ENCODE data around the gene FAM210B.

FAM210B gene

DNA sequence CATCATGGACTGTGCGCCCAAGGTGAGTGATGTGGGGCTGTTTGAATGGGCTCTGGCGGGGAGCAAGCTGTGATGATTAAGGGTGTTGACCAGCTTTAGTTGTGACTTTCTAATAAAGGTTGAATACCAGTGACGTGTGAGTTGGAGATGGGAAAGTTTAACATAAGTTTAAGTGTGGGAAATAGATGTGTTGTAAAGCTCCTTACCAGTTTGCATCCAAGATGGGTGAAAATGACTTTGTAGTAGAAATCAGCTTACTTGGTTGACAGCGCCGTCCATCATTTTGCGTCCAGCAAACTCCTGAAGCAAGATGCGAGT is 53.7 kb downstream of the FAM210B start:
- TF ChIP-seq, protein P1, sequence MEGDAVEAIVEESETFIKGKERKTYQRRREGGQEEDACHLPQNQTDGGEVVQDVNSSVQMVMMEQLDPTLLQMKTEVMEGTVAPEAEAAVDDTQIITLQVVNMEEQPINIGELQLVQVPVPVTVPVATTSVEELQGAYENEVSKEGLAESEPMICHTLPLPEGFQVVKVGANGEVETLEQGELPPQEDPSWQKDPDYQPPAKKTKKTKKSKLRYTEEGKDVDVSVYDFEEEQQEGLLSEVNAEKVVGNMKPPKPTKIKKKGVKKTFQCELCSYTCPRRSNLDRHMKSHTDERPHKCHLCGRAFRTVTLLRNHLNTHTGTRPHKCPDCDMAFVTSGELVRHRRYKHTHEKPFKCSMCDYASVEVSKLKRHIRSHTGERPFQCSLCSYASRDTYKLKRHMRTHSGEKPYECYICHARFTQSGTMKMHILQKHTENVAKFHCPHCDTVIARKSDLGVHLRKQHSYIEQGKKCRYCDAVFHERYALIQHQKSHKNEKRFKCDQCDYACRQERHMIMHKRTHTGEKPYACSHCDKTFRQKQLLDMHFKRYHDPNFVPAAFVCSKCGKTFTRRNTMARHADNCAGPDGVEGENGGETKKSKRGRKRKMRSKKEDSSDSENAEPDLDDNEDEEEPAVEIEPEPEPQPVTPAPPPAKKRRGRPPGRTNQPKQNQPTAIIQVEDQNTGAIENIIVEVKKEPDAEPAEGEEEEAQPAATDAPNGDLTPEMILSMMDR (IDR thresholded peaks at IDR 0.05) = no peak

DNA sequence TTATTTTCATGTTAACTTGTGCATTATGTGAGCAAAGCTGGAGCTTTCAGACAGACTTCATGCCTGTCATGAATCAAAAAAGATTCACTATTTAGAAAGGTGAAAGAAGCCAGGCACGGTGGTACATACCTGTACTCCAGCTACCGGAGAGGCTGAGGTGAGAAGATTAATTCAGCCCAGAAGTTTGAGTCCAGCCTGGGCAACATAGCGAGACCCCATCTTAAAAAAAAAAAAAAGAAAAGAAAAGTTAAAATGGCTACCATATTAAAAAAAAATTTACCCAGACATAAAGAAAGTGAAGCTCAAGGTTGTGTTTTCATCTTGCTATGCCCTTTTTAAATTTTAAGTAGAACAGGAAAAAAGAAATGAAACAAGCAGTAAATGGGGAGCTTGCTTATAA is 54.2 kb downstream of the FAM210B start:
- TF ChIP-seq, protein P1 (IDR thresholded peaks at IDR 0.05) = no peak

DNA sequence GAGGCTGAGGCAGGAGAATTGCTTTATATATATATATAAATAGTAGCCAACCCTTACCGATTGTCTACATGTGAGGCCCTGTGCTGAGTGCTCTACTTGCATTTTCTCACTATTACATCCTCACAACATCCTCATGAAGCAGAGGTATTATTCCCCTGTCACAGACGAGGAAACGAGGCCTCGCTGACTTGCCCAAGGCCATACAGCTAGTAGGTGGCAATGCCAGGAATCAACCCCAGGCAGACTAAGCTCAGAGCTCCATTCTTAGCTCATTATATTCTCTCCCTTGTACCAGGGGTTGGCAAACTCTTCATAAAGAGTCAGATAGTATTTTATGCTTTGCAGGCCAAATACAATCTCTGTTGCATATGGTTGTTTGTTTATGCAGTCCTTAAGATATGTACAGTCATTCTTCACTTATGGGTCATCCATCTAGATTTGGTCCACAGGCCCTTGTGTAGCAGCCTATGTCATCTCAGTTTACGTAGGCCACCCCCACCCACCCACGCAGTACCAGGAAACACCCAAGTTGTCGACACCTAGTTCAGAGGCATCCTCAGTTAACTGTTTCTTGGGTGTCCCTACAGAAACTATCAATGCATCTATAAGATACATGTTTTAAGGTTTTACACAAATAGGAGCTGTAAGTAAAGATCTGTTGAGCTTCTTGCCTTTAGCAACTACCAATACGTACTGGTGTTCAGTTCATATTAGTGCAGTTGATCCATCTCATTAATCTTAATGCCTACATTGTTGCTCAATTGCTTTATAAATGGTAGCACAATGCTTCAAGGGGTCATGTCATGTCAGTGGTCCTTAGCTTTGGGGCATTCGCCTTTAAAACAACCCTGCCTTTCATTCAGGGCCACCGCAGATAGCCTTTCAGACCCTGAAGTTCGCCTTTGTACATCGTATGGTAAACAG is 56.3 kb downstream of the FAM210B start:
- TF ChIP-seq, protein P1 (IDR thresholded peaks at IDR 0.05) = no peak

DNA sequence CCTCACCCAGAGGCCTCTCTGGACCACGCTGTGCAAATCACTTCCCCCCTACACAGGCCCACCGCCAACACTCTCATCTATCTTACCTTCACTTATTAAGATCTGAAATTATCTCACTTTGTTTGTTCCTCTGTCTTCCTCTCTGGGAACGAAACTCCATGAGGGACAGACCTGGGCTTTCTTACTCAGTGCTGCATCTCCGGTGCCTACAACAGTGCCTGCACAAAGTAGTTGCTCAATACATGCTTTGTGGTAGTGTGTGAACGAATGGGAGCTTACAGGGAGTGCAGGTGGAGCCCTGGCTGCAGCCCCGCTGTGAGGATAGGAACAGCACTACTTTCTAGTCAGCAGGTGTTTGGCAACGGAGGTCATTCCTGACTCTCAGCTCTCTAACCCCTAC is 58.6 kb downstream of the FAM210B start:
- TF ChIP-seq, protein P1 (IDR thresholded peaks at IDR 0.05) = no peak

DNA sequence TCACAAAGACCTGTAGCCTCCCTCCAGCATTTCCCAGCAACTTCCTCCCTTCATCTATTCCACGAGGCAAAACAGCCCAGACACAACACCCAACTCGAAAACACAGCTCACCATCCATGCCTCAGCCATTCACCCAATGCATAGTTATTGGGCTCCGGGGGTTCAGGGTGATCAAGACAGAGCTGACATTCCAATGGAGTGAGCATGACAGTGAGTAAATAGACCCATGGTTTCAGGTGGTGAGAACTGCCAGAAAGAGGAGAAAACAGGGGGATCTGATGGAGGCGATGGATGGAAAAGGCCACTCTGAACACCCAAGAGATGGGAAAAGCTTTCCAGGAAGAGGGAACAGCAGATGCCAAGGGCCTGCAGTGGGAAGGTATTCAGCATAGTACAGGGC is 59.1 kb downstream of the FAM210B start:
- TF ChIP-seq, protein P1 (IDR thresholded peaks at IDR 0.05) = no peak
